GM12892 (cell line): ENCODE data around the gene ZBTB7A.

Experiments
- DNase-seq: peaks from one replicate; pipeline ENCODE4 v3.0.0; 2011; ENCODE audit not compliant: insufficient read length
- FAIRE-seq: peaks from 2 replicates; lab custom pipeline; 2011; peaks lifted over from hg19 to GRCh38; lab: Jason Lieb, UNC
- POLR2A ChIP-seq: IDR thresholded peaks from 2 replicates; pipeline ENCODE4 v1.6.1; 2011; ENCODE audit warnings: low read depth, low read length, control low read depth
- POLR2AphosphoS5 ChIP-seq: IDR thresholded peaks from 2 replicates; pipeline ENCODE4 v1.6.1; 2011; ENCODE audit warnings: low read depth, low read length, control low read depth
- TAF1 ChIP-seq: IDR thresholded peaks from 2 replicates; pipeline ENCODE4 v1.6.1; 2011; ENCODE audit warnings: low read depth, mild to moderate bottlenecking, control low read depth, low read length, borderline replicate concordance

The ZBTB7A gene

GRCh38 chr19:4045597-4046361 is 20.9 kb downstream of the ZBTB7A start:
- FAIRE-seq, result no peak
- DNase-seq, result no peak

GRCh38 chr19:4044990-4045465 is 21.7 kb downstream of the ZBTB7A start:
- TF ChIP-seq POLR2A, result no peak
- peak; percentile 19; the same call in 1 of the 2 replicates for TF ChIP-seq POLR2AphosphoS5
- DNase-seq, result no peak
- FAIRE-seq, result no peak

More at GRCh38 chr19:4045597-4046361, 20.9 kb downstream of the ZBTB7A start:
- no peak for TF ChIP-seq POLR2A
- no peak for TF ChIP-seq POLR2AphosphoS5
- TF ChIP-seq TAF1, result no peak

- TF ChIP-seq POLR2A (no peak), POLR2AphosphoS5 (no peak), TAF1 (no peak)
- DNase-seq (no peak), FAIRE-seq (no peak)
These were observed 22.6 kb downstream of the ZBTB7A start for GRCh38 chr19:4043966-4044715.

- no peak for FAIRE-seq
- DNase-seq, result no peak
- TF ChIP-seq POLR2AphosphoS5, result no peak
- no peak for TF ChIP-seq POLR2A
- TF ChIP-seq TAF1, result no peak
These were observed 23.3 kb downstream of the ZBTB7A start for GRCh38 chr19:4043401-4043800.

GRCh38 chr19:4042731-4043082 is 24.0 kb downstream of the ZBTB7A start:
- DNase-seq, result no peak
- no peak for FAIRE-seq
- no peak for TF ChIP-seq POLR2AphosphoS5
- no peak; the same call in 1 of the 2 replicates for TF ChIP-seq POLR2A
- TF ChIP-seq TAF1, result no peak

- no peak for DNase-seq
- TF ChIP-seq POLR2AphosphoS5 (no peak), POLR2A (no peak), TAF1 (no peak)
- no peak for FAIRE-seq
These were observed 24.5 kb downstream of the ZBTB7A start for GRCh38 chr19:4042064-4042730.

GRCh38 chr19:4038661-4039423 is 27.9 kb downstream of the ZBTB7A start:
- TF ChIP-seq POLR2AphosphoS5 (no peak), TAF1 (no peak), POLR2A (no peak; the same call in 1 of the 2 replicates)
- DNase-seq (no peak), FAIRE-seq (no peak)

- DNase-seq (no peak), FAIRE-seq (no peak)
- TF ChIP-seq POLR2A (no peak), POLR2AphosphoS5 (no peak), TAF1 (no peak)
These were observed 28.6 kb downstream of the ZBTB7A start for GRCh38 chr19:4038057-4038456.

GRCh38 chr19:4037301-4037949 is 29.3 kb downstream of the ZBTB7A start:
- TF ChIP-seq POLR2AphosphoS5, result no peak
- TF ChIP-seq POLR2A, result peak; percentile 15; the same call in 1 of the 2 replicates
- DNase-seq, result no peak
- no peak for FAIRE-seq

- DNase-seq (no peak), FAIRE-seq (peak; percentile 77)
- TF ChIP-seq POLR2A (no peak), POLR2AphosphoS5 (peak; percentile 74; the same call in 1 of the 2 replicates), TAF1 (no peak)
These were observed 30.0 kb downstream of the ZBTB7A start for GRCh38 chr19:4036576-4037300.
